AG04450 (cell line): ENCODE measurements around the gene CHMP2B. TPM values are rescaled to one million over a fixed set of nuclear protein-coding genes. Genes with fewer than 3 reads are reported as not detected.

Experiments used
- CTCF ChIA-PET: fragments of 300-600, 350-600 bp; formaldehyde crosslinking; extraction: SDS; loops from one replicate; lab custom pipeline; 2022; ENCODE audit warnings: antibody characterized with exemption, inconsistent platforms; lab: Charles Lee
- POLR2A ChIA-PET: fragments of 350-600 bp; formaldehyde crosslinking; extraction: SDS; loops from one replicate; lab custom pipeline; 2021; ENCODE audit warnings: antibody characterized with exemption, inconsistent platforms; lab: Yijun Ruan, JAX
- DNase-seq: peaks from one replicate; pipeline ENCODE4 v3.0.0-alpha.2; 2011; ENCODE audit warnings: low read depth, low spot score
- H3K27ac ChIP-seq: one replicate; pipeline ENCODE4 v1.5.1; 2012; ENCODE audit warnings: low read depth, low read length, control low read depth
- H3K27me3 ChIP-seq: one replicate; pipeline ENCODE4 v1.6.0; 2012; ENCODE audit warnings: low read length; ENCODE audit not compliant: control insufficient read depth, insufficient read depth
- H3K4me3 ChIP-seq: 2 replicates; pipeline ENCODE4 v1.5.1; 2011; ENCODE audit warnings: mild to moderate bottlenecking, low read depth, low read length, control low read depth
- H3K9me3 ChIP-seq: 2 replicates; pipeline ENCODE4 v1.5.1; 2012; ENCODE audit warnings: low read length; ENCODE audit not compliant: control insufficient read depth, insufficient read depth
- CTCF ChIP-seq: IDR thresholded peaks from 2 replicates; pipeline ENCODE4 v1.5.1; 2011; ENCODE audit warnings: low read depth, low read length, control low read depth, inconsistent platforms
- polyA plus RNA-seq: library from polyadenylated mRNA; depleted of rRNA; stranded (reverse); fragments of >200 nt; gene quantifications from 2 replicates; pipeline ENCODE4 v1.2.3, GENCODE V29; 2011

The CHMP2B gene
- polyA plus RNA-seq, 1 experiment: 28.4 TPM

- no peaks in the 10 kb centered on the region for H3K9me3 ChIP-seq
- no peak overlapping the region for H3K27ac ChIP-seq
- TF ChIP-seq CTCF: no peak
- ChIA-PET POLR2A (interaction anchor here (1.5 kb wide), 1 partner anchor 21 kb away, joined by 4 read pairs; the partner anchor contains the start of gene CHMP2B), CTCF (interaction anchor here (1.3 kb wide), 1 partner anchor 38 kb away, joined by 6 read pairs; no protein-coding TSS in a partner anchor)
- no peak overlapping the region for H3K4me3 ChIP-seq
- DNase-seq: peak; percentile 26
- no peaks in the 10 kb centered on the region for H3K27me3 ChIP-seq
Observed at GRCh38 chr3:87206070-87206469, 21.0 kb upstream of the CHMP2B start.

- no peaks in the 10 kb centered on the region for H3K27me3 ChIP-seq
- TF ChIP-seq CTCF: no peak
- ChIA-PET POLR2A (interaction anchor here (1.5 kb wide), 1 partner anchor 20 kb away, joined by 4 read pairs; the partner anchor contains the start of gene CHMP2B), CTCF (interaction anchor here (1.0 kb wide), 1 partner anchor 39 kb away, joined by 4 read pairs; no protein-coding TSS in a partner anchor)
- H3K27ac ChIP-seq: no peak overlapping the region
- H3K4me3 ChIP-seq: no peak overlapping the region
- DNase-seq: no peak
- H3K9me3 ChIP-seq: no peaks in the 10 kb centered on the region
Observed at GRCh38 chr3:87206635-87207034, 20.5 kb upstream of the CHMP2B start.

GRCh38 chr3:87207460-87207859 is 19.6 kb upstream of the CHMP2B start:
- Histone ChIP-seq H3K27me3 (no peaks in the 10 kb centered on the region), H3K9me3 (no peaks in the 10 kb centered on the region), H3K27ac (no peak overlapping the region), H3K4me3 (no peak overlapping the region)
- ChIA-PET POLR2A (interaction anchor here (1.5 kb wide), 1 partner anchor 20 kb away, joined by 4 read pairs; the partner anchor contains the start of gene CHMP2B), CTCF (interaction anchor here (1.0 kb wide), 1 partner anchor 40 kb away, joined by 4 read pairs; no protein-coding TSS in a partner anchor)
- DNase-seq: no peak
- no peak for TF ChIP-seq CTCF

- no peak for DNase-seq
- ChIA-PET CTCF (interaction anchor here (0.6 to 1.1 kb wide), 2 partner anchors 41 to 445 kb away, joined by 3 read pairs; no protein-coding TSS in a partner anchor), POLR2A (no interaction called here)
- Histone ChIP-seq H3K4me3 (no peak overlapping the region), H3K27ac (no peak overlapping the region), H3K27me3 (no peaks in the 10 kb centered on the region), H3K9me3 (no peaks in the 10 kb centered on the region)
- TF ChIP-seq CTCF: no peak
Observed at GRCh38 chr3:87209111-87209510, 18.0 kb upstream of the CHMP2B start.

- H3K4me3 ChIP-seq: no peak overlapping the region
- no peaks in the 10 kb centered on the region for H3K9me3 ChIP-seq
- no peak for DNase-seq
- no peak overlapping the region for H3K27ac ChIP-seq
- ChIA-PET POLR2A (no interaction called here), CTCF (no interaction called here)
- peaks cover 5% of the 10 kb centered on the region for H3K27me3 ChIP-seq
- no peak for TF ChIP-seq CTCF
Observed at GRCh38 chr3:87218560-87218959, 8.5 kb upstream of the CHMP2B start.
